Measurements from ENCODE around the gene CAPZA1.

CAPZA1 gene

GRCh38 chr1:112699425-112700144 is 80.0 kb downstream of the CAPZA1 start:
- Histone ChIP-seq H3K4me1 (ENCODE audit: control insufficient read depth, insufficient read depth, low read length) (peaks cover 21% of the 10 kb centered on the region), H3K27me3 (ENCODE audit: control insufficient read depth, insufficient read depth, low read length, poor library complexity, severe bottlenecking) (no peaks in the 10 kb centered on the region), H3K27ac (ENCODE audit: insufficient read depth, low read depth, low read length, poor library complexity, severe bottlenecking) (no peak overlapping the region), H3K4me3 (ENCODE audit: insufficient read depth, low read depth, low read length) (no peak overlapping the region), H3K9me3 (ENCODE audit: control insufficient read depth, low read length) (no peaks in the 10 kb centered on the region), H3K36me3 (ENCODE audit: control insufficient read depth, insufficient read depth, low read length) (peaks cover 30% of the 10 kb centered on the region)
- 89 to 91% methylated on average over 13 of the region's 13 CpGs for WGBS, 2 experiments

DNA sequence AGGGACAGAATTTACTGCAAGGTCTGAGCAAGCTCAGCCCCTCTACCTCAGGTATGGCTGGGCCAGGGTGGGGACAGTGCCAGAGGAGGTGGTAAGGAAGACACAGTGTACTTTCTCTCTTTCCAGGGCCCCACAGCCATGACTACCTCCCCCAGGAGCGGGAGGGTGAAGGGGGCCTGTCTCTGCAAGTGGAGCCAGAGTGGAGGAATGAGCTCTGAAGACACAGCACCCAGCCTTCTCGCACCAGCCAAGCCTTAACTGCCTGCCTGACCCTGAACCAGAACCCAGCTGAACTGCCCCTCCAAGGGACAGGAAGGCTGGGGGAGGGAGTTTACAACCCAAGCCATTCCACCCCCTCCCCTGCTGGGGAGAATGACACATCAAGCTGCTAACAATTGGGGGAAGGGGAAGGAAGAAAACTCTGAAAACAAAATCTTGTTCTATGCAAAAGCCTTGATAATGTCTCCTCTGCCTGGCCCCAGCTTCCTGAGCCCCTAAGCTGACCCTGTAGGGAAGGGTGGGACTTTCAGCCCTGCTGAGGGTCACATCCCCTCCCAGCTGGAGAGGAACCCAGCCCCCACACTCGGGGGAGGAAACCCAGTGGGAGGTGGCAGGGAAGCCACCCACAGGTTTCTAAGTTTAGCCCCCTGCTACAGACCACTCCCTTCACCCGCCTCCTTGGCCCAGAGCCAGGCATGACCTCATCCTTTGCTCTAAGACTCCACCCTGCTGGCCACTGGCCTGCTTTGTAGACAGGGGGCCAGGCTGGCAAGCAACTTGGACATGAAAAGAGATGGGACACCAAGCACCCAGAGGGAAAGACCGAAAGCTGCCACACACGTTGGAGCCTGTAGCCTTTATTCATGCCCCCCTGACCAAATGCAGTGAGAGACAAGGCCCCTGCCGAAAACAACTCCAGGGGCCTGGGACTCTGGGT is 80.9 kb downstream of the CAPZA1 start:
- no peaks in the 10 kb centered on the region for H3K27me3 ChIP-seq (ENCODE audit: control insufficient read depth, insufficient read depth, low read length, poor library complexity, severe bottlenecking)
- no peak overlapping the region for H3K27ac ChIP-seq (ENCODE audit: insufficient read depth, low read depth, low read length, poor library complexity, severe bottlenecking)
- H3K9me3 ChIP-seq (ENCODE audit: control insufficient read depth, low read length) = no peaks in the 10 kb centered on the region
- H3K36me3 ChIP-seq (ENCODE audit: control insufficient read depth, insufficient read depth, low read length) = peaks cover 25% of the 10 kb centered on the region
- 49 to 60% methylated on average over 7 of the region's 7 CpGs for WGBS, 2 experiments
- peaks cover 31% of the 10 kb centered on the region for H3K4me1 ChIP-seq (ENCODE audit: control insufficient read depth, insufficient read depth, low read length)
- H3K4me3 ChIP-seq (ENCODE audit: insufficient read depth, low read depth, low read length) = no peak overlapping the region

DNA sequence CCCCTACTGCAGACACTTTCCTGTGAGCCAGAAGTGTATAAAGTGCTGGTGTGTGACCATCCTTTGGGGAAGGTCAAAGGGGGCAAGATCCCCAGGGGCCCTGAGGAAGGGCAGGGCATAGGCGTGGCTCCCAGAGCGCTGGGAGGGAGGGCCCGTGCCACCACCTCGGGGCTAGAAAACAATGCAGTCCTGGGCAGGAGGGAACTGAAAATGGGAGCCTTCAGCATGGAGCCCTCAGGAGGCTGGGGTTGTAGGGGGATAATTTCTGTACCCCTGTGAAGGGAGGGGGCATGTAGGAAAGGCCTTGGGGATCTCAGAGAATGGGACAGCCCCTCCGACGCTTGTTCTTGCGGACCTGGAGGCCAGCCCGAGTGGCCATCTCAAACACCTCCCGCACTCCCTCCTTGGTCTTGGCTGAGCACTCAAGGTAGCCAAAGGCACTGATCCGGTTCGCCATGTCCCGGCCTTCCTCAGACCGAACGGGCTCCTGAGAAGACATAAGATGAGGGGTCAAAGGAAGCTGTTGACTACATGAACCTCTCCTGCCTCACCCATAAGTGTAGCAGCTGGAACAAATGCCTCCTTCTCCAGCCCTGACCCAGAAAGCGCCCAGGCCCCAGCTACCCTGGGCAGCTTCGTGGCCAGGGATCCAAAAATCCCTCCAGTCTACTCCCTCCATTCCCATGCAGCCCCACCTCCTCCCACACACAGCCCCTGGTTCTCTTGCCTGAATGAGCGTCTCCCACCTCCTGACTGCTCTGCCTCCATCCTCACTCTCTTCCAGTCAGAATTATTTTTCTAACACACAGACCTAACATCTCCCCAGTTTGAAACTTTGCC is 81.8 kb downstream of the CAPZA1 start:
- WGBS, 2 experiments = 84 to 86% methylated on average over 17 of the region's 17 CpGs
- no peak overlapping the region for H3K27ac ChIP-seq (ENCODE audit: insufficient read depth, low read depth, low read length, poor library complexity, severe bottlenecking)
- no peak overlapping the region for H3K4me3 ChIP-seq (ENCODE audit: insufficient read depth, low read depth, low read length)
- H3K4me1 ChIP-seq (ENCODE audit: control insufficient read depth, insufficient read depth, low read length) = peaks cover 35% of the 10 kb centered on the region
- peaks cover 18% of the 10 kb centered on the region for H3K36me3 ChIP-seq (ENCODE audit: control insufficient read depth, insufficient read depth, low read length)
- peaks cover 9% of the 10 kb centered on the region for H3K27me3 ChIP-seq (ENCODE audit: control insufficient read depth, insufficient read depth, low read length, poor library complexity, severe bottlenecking)
- H3K9me3 ChIP-seq (ENCODE audit: control insufficient read depth, low read length) = no peaks in the 10 kb centered on the region

DNA sequence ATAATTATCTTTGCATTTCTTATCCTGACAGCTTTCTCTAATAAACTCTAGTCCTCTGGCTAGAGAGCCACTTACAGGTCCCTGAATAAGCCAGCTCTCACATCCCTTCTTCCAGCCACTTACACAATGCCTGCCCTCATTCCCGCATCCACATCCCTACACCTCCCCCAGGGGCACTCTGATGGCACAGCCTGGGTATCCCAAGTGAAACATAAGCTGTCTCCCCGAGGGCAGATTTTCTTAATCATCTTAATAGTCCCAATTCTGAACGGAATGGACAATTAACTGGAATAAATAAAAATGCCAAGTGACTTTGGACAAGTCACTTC is 82.4 kb downstream of the CAPZA1 start:
- 85 to 88% methylated on average over 3 of the region's 3 CpGs for WGBS, 2 experiments
- no peak overlapping the region for H3K27ac ChIP-seq (ENCODE audit: insufficient read depth, low read depth, low read length, poor library complexity, severe bottlenecking)

GRCh38 chr1:112702420-112703261 is 83.0 kb downstream of the CAPZA1 start:
- Histone ChIP-seq H3K27me3 (ENCODE audit: control insufficient read depth, insufficient read depth, low read length, poor library complexity, severe bottlenecking) (peaks cover 14% of the 10 kb centered on the region), H3K36me3 (ENCODE audit: control insufficient read depth, insufficient read depth, low read length) (peaks cover 13% of the 10 kb centered on the region), H3K4me1 (ENCODE audit: control insufficient read depth, insufficient read depth, low read length) (peaks cover 35% of the 10 kb centered on the region), H3K27ac (ENCODE audit: insufficient read depth, low read depth, low read length, poor library complexity, severe bottlenecking) (no peak overlapping the region), H3K9me3 (ENCODE audit: control insufficient read depth, low read length) (no peaks in the 10 kb centered on the region), H3K4me3 (ENCODE audit: insufficient read depth, low read depth, low read length) (no peak overlapping the region)
- WGBS, 2 experiments = 85 to 86% methylated on average over 12 of the region's 12 CpGs

More for the DNA sequence above, 82.4 kb downstream of the CAPZA1 start:
- no peaks in the 10 kb centered on the region for H3K9me3 ChIP-seq (ENCODE audit: control insufficient read depth, low read length)
- peaks cover 13% of the 10 kb centered on the region for H3K36me3 ChIP-seq (ENCODE audit: control insufficient read depth, insufficient read depth, low read length)
- peaks cover 35% of the 10 kb centered on the region for H3K4me1 ChIP-seq (ENCODE audit: control insufficient read depth, insufficient read depth, low read length)
- peaks cover 12% of the 10 kb centered on the region for H3K27me3 ChIP-seq (ENCODE audit: control insufficient read depth, insufficient read depth, low read length, poor library complexity, severe bottlenecking)
- H3K4me3 ChIP-seq (ENCODE audit: insufficient read depth, low read depth, low read length) = no peak overlapping the region

GRCh38 chr1:112703706-112704105 is 84.1 kb downstream of the CAPZA1 start:
- WGBS, 2 experiments = 87 to 92% methylated on average over 8 of the region's 8 CpGs
- Histone ChIP-seq H3K36me3 (ENCODE audit: control insufficient read depth, insufficient read depth, low read length) (peaks cover 13% of the 10 kb centered on the region), H3K9me3 (ENCODE audit: control insufficient read depth, low read length) (no peaks in the 10 kb centered on the region), H3K4me1 (ENCODE audit: control insufficient read depth, insufficient read depth, low read length) (peaks cover 35% of the 10 kb centered on the region), H3K27ac (ENCODE audit: insufficient read depth, low read depth, low read length, poor library complexity, severe bottlenecking) (no peak overlapping the region), H3K4me3 (ENCODE audit: insufficient read depth, low read depth, low read length) (no peak overlapping the region), H3K27me3 (ENCODE audit: control insufficient read depth, insufficient read depth, low read length, poor library complexity, severe bottlenecking) (peaks cover 23% of the 10 kb centered on the region)

- H3K27ac ChIP-seq (ENCODE audit: insufficient read depth, low read depth, low read length, poor library complexity, severe bottlenecking) = no peak overlapping the region
- peaks cover 35% of the 10 kb centered on the region for H3K4me1 ChIP-seq (ENCODE audit: control insufficient read depth, insufficient read depth, low read length)
- peaks cover 13% of the 10 kb centered on the region for H3K36me3 ChIP-seq (ENCODE audit: control insufficient read depth, insufficient read depth, low read length)
- 54 to 60% methylated on average over 7 of the region's 7 CpGs for WGBS, 2 experiments
- H3K27me3 ChIP-seq (ENCODE audit: control insufficient read depth, insufficient read depth, low read length, poor library complexity, severe bottlenecking) = peaks cover 23% of the 10 kb centered on the region
- H3K4me3 ChIP-seq (ENCODE audit: insufficient read depth, low read depth, low read length) = peak overlapping the region; percentile 15
- H3K9me3 ChIP-seq (ENCODE audit: control insufficient read depth, low read length) = no peaks in the 10 kb centered on the region
These were observed 84.8 kb downstream of the CAPZA1 start for GRCh38 chr1:112704391-112704933.

DNA sequence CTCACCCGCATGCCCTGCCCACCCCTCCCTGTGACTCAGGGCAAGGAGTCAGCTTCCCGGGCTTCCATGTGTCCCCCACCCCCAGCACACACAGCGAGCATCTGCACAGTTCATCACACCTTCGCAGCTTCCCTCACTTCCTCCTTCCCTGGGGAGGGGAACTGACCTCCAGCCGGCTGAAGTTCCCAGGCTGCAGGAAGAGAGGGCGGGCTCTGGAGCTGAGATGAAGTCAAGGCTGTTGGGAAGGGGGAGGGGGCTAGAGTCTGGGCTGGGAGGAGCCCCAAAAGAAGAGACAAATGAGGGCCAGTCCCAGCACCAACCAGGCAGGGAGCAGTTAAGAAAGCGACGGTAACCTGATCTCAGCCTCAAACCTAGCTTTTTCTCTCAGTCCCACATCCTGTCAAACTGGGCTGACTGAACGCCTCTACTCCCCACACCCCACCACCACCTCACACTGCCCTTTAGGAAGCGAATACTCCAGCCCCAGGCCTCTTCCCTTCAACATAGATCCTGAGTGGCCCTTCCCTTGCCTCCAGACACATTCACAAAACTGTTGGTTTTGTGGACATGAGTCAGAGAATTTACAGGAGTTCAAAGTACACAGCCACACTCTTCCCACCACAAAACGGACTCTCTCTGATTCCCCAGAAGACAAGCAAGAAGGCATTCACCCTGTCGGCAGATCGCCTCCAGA is 85.4 kb downstream of the CAPZA1 start:
- Histone ChIP-seq H3K27me3 (ENCODE audit: control insufficient read depth, insufficient read depth, low read length, poor library complexity, severe bottlenecking) (peaks cover 23% of the 10 kb centered on the region), H3K4me3 (ENCODE audit: insufficient read depth, low read depth, low read length) (peak overlapping the region; percentile 24), H3K4me1 (ENCODE audit: control insufficient read depth, insufficient read depth, low read length) (peaks cover 35% of the 10 kb centered on the region), H3K36me3 (ENCODE audit: control insufficient read depth, insufficient read depth, low read length) (peaks cover 8% of the 10 kb centered on the region), H3K9me3 (ENCODE audit: control insufficient read depth, low read length) (no peaks in the 10 kb centered on the region), H3K27ac (ENCODE audit: insufficient read depth, low read depth, low read length, poor library complexity, severe bottlenecking) (no peak overlapping the region)
- 6% methylated on average over 12 to 13 of the region's 13 CpGs for WGBS, 2 experiments
